Astrocyte of the cerebellum (primary cell): ENCODE results near the gene TNS3.

ENCODE experiments used
- DNase-seq: peaks from one replicate; pipeline ENCODE4 v3.0.0-alpha.2; 2011; ENCODE audit warnings: low read depth
- H3K4me3 ChIP-seq: 2 replicates; pipeline ENCODE4 v1.5.1; 2011; ENCODE audit warnings: mild to moderate bottlenecking, low read depth, low read length, moderate library complexity
- CTCF ChIP-seq: IDR thresholded peaks from 2 replicates; pipeline ENCODE4 v1.5.1; 2012; ENCODE audit warnings: low read length, low read depth, moderate library complexity, mild to moderate bottlenecking; ENCODE audit errors: missing control alignments
- in situ Hi-C: cut with HindIII; loops from 2 replicates; pipeline ENCODE4 v1.10.0; 2017; ENCODE audit warnings: low sequenced_read_pairs

TNS3 gene

GRCh38 chr7:47345857-47346298 is 236.0 kb downstream of the TNS3 start:
- no peak for TF ChIP-seq CTCF
- in situ Hi-C loops = no loop called here
- no peak for DNase-seq
- H3K4me3 ChIP-seq = no peak overlapping the region

- no peak for TF ChIP-seq CTCF
- no peak overlapping the region for H3K4me3 ChIP-seq
- no peak for DNase-seq
- in situ Hi-C loops = no loop called here
Observed at GRCh38 chr7:47344171-47344955, 237.5 kb downstream of the TNS3 start.

GRCh38 chr7:47343061-47343455 is 238.9 kb downstream of the TNS3 start:
- in situ Hi-C loops = no loop called here
- no peak for TF ChIP-seq CTCF
- DNase-seq = no peak
- H3K4me3 ChIP-seq = no peak overlapping the region

- in situ Hi-C loops = no loop called here
- no peak for TF ChIP-seq CTCF
- no peak for DNase-seq
- no peak overlapping the region for H3K4me3 ChIP-seq
Observed at GRCh38 chr7:47342296-47343060, 239.4 kb downstream of the TNS3 start.

- TF ChIP-seq CTCF = no peak
- in situ Hi-C loops = no loop called here
- DNase-seq = no peak
- H3K4me3 ChIP-seq = no peak overlapping the region
Observed at GRCh38 chr7:47340517-47340916, 241.4 kb downstream of the TNS3 start.

GRCh38 chr7:47338026-47338425 is 243.9 kb downstream of the TNS3 start:
- no peak for TF ChIP-seq CTCF
- DNase-seq = no peak
- H3K4me3 ChIP-seq = no peak overlapping the region
- in situ Hi-C loops = no loop called here
